Cerebellar nuclear complex (tissue), 1 donor: ENCODE data around the gene APEH.

ENCODE experiments used
- DNase-seq, 2 experiments: peaks; one replicate each; lab custom pipeline; 2025; lab: John Stamatoyannopoulos, UW

APEH gene

DNA sequence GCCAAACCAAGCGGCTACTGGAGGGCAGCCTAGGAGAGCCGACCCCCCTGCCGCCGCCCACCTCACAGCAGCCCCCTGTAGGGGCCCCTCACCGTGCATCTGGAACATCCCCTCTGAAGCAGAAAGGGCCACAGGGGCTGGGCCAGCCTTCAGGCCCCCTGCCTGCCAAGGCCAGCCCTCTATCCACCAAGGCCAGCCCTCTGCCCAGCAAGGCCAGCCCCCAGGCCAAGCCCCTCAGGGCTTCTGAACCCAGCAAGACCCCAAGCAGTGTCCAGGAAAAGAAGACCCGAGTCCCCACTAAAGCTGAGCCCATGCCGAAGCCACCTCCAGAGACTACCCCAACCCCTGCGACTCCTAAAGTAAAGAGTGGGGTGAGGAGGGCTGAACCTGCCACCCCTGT is 23.5 kb upstream of the APEH start:
- no peak for DNase-seq

DNA sequence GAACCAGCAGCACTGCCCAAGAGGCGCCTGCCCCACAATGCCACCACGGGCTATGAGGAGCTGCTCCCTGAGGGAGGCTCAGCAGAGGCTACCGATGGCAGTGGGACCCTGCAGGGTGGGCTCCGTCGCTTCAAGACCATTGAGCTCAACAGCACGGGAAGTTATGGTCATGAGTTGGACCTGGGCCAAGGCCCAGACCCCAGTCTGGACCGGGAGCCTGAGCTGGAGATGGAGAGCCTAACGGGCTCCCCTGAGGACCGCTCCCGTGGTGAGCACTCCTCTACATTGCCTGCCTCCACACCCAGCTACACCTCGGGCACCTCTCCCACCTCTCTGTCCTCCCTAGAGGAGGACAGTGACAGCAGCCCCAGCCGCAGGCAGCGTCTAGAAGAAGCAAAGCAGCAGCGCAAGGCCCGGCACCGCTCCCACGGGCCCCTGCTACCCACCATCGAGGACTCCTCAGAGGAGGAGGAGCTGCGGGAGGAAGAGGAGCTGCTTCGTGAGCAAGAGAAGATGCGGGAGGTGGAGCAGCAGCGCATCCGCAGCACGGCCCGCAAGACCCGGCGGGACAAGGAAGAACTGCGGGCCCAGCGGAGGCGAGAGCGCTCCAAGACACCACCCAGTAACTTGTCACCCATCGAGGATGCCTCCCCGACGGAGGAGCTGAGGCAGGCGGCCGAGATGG is 21.8 kb upstream of the APEH start:
- DNase-seq: no peak

DNA sequence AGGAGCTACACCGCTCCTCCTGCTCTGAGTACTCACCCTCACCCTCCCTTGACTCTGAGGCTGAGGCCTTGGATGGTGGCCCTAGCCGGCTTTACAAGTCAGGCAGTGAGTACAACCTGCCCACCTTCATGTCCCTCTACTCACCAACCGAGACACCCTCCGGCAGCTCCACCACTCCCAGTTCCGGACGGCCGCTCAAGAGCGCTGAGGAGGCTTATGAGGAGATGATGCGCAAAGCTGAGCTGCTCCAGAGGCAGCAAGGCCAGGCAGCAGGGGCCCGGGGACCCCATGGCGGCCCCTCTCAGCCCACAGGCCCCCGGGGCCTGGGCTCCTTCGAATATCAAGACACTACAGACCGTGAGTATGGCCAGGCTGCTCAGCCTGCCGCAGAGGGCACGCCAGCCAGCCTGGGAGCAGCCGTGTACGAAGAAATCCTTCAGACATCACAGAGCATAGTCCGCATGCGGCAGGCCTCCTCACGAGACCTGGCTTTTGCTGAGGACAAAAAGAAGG is 21.2 kb upstream of the APEH start:
- DNase-seq: no peak

DNA sequence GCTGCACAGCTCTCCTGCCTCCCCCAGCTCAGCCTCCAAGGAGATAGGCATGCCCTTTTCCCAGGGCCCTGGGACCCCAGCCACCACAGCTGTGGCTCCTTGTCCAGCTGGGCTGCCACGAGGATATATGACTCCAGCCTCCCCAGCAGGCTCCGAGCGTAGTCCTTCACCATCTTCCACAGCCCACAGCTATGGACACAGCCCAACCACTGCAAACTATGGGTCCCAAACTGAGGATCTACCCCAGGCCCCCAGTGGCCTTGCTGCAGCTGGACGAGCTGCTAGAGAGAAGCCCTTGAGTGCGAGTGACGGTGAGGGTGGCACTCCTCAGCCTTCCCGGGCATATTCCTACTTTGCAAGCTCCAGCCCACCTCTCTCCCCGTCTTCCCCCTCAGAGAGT is 20.5 kb upstream of the APEH start:
- DNase-seq: no peak

DNA sequence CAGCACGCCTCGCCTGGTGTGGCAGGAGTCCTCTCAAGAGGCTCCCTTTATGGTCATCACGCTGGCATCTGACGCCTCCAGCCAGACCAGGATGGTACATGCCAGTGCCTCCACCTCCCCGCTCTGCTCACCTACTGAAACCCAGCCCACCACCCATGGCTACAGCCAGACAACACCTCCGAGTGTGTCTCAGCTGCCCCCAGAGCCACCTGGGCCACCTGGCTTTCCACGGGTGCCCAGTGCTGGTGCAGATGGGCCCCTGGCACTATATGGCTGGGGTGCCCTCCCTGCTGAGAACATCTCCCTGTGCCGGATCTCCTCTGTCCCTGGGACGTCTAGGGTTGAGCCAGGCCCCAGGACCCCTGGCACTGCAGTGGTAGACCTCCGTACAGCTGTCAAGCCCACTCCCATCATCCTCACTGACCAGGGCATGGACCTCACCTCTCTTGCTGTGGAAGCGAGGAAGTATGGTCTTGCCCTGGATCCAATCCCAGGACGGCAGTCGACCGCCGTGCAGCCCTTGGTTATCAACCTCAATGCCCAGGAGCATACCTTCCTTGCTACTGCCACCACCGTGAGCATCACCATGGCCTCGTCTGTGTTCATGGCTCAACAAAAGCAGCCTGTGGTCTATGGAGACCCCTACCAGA is 19.9 kb upstream of the APEH start:
- no peak for DNase-seq

DNA sequence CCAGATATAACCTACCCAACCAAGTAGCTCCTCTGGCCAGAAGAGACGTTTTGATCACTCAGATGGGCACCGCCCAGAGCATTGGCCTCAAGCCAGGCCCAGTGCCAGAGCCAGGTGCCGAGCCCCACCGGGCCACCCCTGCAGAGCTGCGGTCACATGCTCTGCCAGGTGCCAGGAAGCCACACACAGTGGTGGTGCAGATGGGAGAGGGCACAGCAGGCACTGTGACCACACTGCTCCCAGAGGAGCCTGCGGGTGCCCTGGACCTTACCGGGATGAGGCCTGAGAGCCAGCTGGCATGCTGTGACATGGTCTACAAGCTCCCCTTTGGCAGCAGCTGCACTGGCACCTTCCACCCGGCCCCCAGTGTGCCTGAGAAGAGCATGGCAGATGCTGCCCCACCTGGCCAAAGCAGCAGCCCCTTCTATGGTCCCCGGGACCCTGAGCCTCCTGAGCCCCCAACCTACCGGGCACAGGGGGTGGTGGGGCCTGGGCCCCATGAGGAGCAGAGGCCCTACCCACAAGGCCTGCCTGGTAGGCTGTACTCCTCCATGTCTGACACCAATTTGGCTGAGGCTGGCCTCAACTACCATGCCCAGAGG is 19.1 kb upstream of the APEH start:
- no peak for DNase-seq

DNA sequence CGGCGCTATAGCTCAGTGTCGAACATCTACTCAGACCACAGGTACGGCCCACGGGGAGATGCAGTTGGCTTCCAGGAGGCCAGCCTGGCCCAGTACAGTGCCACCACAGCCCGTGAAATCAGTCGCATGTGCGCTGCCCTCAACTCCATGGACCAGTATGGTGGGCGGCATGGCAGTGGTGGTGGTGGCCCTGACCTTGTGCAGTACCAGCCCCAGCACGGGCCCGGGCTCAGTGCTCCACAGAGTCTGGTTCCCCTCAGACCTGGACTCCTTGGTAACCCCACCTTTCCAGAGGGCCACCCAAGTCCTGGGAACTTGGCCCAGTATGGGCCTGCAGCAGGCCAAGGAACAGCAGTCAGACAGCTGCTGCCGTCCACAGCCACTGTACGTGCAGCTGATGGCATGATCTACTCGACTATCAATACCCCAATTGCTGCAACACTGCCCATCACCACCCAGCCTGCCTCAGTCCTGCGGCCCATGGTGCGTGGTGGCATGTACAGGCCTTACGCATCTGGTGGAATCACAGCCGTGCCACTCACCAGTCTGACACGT is 18.3 kb upstream of the APEH start:
- no peak for DNase-seq

DNA sequence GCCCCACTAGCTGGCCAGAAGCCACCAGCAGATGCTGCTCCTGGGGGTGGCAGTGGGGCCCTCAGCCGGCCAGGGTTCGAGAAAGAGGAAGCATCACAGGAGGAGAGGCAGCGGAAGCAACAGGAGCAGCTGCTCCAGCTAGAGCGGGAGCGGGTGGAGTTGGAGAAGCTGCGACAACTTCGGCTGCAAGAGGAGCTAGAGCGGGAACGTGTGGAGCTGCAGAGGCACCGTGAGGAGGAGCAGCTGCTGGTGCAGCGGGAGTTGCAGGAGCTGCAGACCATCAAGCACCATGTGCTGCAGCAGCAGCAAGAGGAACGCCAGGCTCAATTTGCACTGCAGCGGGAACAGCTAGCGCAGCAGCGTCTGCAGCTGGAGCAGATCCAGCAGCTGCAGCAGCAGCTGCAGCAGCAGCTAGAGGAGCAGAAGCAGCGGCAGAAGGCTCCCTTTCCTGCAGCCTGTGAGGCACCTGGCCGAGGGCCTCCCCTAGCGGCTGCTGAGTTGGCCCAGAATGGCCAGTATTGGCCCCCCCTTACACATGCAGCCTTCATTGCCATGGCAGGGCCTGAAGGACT is 17.5 kb upstream of the APEH start:
- DNase-seq: no peak

DNA sequence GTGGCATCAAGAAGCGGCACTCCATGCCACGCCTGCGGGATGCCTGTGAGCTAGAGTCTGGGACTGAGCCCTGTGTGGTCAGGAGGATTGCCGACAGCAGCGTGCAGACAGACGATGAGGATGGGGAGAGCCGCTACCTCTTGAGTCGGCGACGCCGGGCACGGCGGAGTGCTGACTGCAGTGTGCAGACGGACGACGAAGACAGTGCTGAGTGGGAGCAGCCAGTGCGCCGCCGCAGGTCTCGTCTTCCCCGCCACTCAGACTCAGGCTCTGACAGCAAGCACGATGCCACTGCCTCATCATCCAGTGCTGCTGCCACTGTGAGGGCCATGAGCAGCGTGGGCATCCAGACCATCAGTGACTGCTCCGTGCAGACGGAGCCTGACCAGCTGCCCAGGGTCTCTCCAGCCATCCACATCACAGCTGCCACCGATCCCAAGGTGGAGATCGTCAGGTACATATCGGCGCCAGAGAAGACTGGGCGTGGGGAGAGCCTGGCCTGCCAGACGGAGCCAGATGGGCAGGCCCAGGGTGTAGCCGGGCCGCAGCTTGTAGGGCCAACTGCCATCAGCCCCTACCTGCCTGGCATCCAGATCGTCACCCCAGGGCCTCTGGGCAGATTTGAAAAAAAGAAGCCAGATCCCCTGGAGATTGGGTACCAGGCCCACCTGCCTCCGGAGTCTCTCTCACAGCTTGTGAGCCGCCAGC is 16.8 kb upstream of the APEH start:
- DNase-seq: peak in 1 of 2 experiments; percentile 38

DNA sequence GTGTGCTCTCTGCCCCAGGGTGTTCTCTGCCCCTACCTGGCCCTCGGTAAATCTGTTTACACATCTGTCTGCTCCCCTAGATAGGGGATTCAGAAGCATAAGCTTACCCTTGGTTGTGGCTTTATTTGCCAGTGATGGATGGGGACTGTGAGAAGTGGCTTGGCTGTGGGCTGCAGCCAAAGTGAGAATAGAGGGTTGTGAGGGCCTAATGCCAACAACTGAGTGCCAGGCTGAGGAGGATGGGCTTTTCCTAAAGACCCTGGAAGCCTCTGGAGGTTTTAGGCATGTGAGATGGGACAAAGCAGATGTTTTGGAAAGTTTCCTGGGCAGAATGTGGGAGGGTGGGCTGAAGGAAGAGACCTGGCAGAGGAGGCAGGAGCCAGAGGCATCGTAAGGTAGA is 15.4 kb upstream of the APEH start:
- DNase-seq: no peak

DNA sequence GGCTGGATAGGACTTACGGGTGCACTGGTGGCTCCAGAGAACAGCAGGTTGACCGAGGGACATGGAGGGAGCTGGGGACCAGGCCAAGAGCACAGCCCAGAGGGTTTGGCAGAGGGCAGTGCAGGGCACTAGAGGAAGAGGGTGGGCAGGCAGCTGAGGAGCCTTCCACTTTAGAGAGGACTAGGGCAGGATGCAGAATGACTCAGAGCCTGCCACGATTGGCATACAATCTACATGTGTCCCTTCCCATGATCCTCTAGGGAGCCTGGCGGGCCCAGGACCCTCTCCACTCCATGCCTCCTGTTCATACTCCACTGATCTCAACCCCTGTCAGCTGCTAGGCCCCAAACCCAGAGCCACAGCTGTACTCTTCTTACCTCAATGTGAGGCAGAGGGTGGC is 14.4 kb upstream of the APEH start:
- no peak for DNase-seq

DNA sequence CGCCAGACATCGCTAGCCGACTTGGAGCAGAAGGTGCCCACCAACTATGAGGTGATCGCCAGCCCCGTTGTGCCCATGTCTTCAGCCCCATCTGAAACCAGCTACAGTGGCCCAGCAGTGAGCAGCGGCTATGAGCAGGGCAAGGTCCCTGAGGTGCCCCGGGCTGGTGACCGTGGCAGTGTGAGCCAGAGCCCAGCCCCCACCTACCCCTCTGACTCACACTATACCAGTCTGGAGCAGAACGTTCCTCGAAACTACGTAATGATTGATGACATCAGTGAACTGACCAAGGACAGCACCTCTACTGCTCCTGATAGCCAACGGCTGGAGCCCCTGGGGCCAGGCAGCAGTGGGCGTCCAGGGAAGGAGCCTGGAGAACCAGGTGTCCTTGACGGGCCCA is 12.9 kb upstream of the APEH start:
- no peak for DNase-seq

DNA sequence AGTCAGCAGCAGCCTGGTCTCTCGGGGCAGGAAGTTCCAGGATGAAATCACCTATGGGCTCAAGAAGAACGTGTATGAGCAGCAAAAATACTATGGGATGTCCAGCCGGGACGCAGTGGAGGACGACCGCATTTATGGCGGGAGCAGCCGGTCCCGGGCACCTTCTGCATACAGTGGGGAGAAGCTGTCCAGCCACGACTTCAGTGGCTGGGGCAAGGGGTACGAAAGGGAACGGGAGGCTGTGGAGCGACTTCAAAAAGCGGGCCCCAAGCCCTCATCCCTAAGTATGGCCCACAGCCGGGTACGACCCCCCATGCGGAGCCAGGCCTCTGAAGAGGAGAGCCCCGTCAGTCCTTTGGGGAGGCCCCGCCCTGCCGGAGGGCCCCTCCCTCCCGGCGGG is 12.1 kb upstream of the APEH start:
- DNase-seq: no peak

DNA sequence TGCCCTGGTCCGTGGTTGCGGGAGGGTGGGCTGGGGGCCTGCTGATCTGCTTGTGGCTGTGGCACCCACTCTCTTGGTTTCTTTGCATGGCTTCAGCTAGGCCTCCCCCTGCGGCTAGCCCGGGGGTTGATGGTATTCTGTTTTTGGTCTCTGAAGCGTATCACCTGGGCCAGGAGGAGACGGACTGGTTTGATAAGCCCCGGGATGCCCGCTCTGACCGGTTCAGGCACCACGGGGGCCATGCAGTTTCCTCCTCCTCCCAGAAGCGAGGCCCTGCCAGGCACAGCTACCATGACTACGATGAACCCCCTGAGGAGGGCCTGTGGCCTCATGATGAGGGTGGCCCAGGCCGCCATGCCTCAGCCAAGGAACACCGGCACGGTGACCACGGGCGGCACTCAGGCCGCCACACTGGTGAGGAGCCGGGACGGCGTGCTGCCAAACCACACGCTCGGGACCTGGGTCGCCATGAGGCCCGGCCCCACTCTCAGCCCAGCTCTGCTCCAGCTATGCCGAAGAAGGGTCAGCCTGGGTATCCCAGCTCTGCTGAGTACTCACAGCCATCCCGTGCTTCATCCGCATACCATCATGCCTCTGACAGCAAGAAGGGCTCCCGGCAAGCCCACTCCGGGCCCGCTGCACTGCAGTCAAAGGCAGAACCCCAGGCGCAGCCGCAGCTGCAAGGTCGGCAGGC is 11.3 kb upstream of the APEH start:
- no peak for DNase-seq

DNA sequence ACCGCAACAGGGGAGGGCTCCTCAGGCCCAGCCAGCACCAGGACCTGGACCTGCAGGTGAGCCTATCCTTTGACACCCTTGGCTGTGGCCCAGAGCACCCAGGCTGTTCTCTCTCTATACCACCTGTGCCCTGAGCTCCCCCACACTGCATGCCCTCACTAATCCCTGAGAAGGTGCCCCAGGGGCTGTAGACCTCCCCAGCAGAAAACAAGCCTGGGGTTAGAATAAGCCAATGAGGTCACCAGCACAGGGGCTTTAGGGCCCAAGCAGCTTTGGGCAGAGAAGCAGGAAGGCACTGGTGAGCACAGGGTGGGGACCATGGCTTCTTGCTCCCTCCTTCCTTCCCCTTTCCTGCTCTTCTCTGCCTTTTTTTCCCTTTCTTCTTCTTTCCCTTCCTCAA is 10.3 kb upstream of the APEH start:
- DNase-seq: no peak

DNA sequence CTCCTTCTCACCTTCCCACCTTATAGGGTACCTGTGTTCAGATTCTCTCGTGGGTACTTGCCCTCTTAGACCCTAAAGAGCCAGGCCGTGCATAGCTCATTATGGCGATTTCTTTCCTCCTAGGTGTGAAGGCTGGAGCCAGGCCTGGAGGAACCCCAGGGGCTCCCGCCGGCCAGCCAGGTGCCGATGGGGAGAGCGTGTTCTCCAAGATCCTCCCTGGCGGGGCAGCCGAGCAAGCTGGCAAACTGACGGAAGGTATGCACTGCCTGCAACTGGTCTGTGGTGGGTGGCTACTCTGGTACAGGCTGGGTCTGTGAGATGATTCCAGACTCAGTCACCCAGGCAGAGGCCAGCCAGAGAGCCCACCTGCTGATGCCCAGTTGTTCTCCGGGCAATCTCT is 9.9 kb upstream of the APEH start:
- no peak for DNase-seq

DNA sequence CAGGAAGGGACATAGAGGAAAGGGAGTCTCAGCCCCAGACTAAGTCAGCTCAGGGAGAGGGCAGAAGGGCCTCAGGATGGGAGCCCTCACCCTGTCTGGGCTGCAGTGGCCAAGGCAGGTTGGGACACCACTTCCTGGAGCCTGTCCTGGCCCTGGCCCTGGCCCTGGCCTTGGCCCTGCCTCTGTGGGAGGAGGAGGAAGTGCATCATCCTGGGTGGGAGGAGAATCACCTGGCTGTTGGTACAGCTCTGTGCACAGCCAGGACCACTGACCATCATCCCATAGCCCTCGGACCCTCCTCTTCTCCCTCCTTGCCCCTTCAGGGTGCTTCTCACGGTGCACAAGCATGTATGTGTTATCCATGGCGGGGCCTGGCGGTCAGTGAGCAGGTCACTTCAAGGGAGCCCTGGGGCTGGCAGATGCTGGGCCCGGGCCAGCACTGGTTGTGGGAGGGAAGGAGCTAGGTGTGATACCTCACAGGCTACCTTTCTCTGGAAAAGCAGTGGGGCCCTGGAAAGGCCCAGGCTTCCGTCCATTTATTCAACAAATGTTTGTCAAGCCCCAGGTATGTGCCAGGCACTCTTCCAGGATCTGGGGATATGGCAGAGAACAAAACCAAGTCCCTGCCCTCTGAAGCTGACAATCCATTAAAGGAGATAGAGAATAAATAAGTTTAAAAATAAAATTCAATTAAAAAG is 8.2 kb upstream of the APEH start:
- DNase-seq: no peak

DNA sequence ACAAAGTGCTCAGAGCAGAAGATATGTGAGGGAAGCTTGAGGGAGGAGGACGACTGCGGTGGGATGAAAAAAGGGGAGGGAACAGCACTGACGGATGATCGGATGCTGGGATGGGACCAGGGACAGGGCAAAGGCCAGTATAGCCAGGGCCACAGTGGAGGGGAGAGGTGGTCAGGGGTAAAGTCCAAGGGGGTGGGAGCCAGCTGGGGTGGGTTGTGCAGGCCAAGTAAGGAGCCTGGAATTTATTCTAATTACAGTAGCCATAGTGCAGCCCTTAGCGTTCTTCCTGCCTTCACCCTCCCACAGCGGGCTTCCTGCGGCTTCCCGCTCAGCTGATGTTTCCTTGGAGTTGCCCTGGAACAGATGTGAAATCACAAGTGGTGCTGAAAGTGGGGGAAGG is 7.6 kb upstream of the APEH start:
- DNase-seq: no peak

DNA sequence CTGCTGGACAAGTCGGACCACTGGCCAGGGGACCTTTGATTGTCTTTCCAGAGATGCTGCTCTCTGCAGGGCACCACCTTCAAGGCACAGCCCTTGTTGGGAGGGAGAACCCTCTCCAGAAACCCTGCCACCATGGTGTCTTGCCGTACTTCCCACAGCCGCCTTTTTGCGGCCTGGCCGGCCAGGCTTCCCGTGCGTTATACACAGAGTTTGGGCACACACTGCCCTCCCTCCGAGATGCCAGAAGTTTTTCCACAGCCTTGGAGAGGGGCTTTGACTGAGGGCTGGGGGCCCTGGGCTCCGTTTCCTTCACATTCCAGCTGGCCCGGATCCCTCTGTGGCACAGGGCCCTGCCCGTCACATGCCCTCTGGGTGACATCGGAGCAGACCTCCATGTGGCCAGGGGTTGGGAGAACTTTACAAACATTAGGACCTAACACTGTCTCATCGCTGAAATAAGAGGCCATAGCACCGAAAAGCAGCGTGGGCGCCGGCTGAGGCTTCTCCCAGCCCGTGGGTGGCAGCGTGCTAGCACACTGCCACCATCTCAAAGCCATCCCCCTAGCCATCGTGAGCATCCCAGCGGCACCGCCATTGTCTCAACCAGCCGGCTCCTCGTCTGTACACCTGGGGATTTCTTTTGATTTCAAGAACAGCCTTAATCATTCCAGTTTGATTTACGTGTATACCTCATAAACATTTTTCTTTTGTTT is 6.3 kb upstream of the APEH start:
- DNase-seq: no peak

DNA sequence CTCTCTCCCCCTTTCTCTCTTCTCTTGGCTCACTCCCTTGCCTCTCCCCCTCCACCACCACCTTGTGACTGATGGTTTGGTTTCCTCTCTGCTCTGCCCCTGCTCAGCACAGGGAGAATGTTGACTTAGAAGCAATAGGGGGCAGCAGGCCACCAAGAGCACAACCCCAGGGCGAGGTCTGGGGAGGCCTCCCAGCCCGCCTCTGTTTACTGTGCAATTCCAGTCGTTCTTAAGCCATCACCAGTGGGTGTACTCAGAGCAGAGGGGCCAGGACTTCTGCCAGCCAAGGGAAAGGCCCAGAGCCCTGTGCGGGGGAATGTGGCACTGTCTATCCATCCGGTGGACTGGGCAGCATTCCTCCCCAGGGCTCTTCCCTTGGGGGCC is 5.7 kb upstream of the APEH start:
- no peak for DNase-seq
